Measurements from ENCODE around the gene SNAP29. TPM values are rescaled to one million over a fixed set of nuclear protein-coding genes. Genes with fewer than 3 reads are reported as not detected.

SNAP29 gene
- total RNA-seq: 10.4 and 12.3 TPM in 2 replicates

GRCh38 chr22:20858615-20859416 lies at the start of gene SNAP29, which contains the start of gene PI4KA:
Gene SNAP29 (plus strand): TSS chr22:20859007. CDS start chr22:20859111, 104 bp downstream.
Gene PI4KA (minus strand): TSS chr22:20858811. CDS start chr22:20858725, 86 bp downstream.

DNA sequence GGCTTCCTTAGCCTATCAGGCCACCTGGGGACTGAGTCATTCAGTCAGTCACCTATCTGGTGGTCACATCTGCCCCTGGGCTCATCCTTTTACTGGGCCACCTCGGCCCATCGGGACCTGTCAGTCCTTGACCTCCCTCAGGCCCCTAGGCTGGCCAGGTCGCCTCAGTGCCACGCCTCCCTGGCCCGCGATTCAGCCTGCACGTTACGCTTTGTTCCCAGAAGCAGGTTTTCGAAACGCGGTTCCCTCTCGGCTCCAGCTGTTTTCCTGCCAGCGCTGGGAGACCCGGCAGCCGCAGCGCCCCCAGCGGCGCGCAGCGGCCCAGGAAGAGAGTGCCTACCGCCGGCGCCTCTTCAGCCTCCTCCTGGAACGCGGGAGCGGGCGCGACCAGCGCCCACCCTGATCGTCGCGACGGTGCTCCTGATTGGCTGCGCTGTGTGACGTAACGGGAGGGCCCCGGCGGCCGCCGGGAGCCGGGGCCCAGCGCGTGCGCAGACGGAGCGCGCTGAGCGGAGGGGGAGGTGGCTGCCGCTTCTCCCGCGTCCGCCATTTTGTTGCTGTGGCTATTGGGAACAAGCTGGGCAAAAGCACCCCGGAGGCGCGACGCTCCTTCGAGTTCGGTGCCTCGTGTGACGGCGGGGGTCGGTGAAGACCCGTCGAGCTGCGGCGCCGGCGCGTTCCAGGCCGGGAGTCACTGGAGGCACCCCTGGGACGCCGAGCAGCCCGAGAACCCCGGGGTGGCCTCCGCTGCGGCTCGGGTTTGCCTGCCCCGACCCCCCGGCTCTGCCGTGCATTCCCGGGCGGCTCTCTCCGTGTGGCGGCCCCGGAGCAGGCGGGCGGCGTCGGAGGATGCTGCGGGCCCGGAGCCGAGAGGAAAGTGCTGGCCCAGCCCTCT lies 58.4 kb downstream of the SNAP29 start, which contains the start of gene CRKL:
Gene CRKL (plus strand): TSS at position 492 of the 895 bp plus-strand sequence. CDS start 528 bp downstream, outside the sequence.

Other genes with a start within 250 kb of the SNAP29 start
- not detected in 2 replicates for gene SERPIND1, start 84.9 kb upstream of the SNAP29 start, total RNA-seq
- gene PI4KA, start 196 bp upstream of the SNAP29 start, total RNA-seq: 23.6 and 24.4 TPM in 2 replicates
- gene CRKL, start 58.4 kb downstream of the SNAP29 start, total RNA-seq: 50.3 and 57.3 TPM in 2 replicates
- gene AIFM3, start 108.2 kb downstream of the SNAP29 start, total RNA-seq: 3.3 and 4.0 TPM in 2 replicates
- 25.1 and 29.2 TPM in 2 replicates for gene LZTR1, start 123.3 kb downstream of the SNAP29 start, total RNA-seq
- 24.4 and 34.6 TPM in 2 replicates for gene THAP7, start 143.1 kb downstream of the SNAP29 start, total RNA-seq
- 0.34 and 0.39 TPM in 2 replicates for gene P2RX6, start 156.2 kb downstream of the SNAP29 start, total RNA-seq
- gene SLC7A4, start 173.6 kb downstream of the SNAP29 start, total RNA-seq: 0.23 and 0.47 TPM in 2 replicates
- gene LRRC74B, start 186.9 kb downstream of the SNAP29 start, total RNA-seq: not detected in 2 replicates

Measured in hair follicular keratinocyte (primary cell).